Stimulated activated CD8-positive, alpha-beta memory T cell treated with anti-CD3 and anti-CD28 coated beads, Interleukin-7, amount 100 ng/mL, for 1 hour (primary cell): Measurements from ENCODE around the gene CACNA1C.
"Not testable (repeated sequence)": the region's sequence is repeated elsewhere in the genome, so short reads cannot be mapped to it uniquely, and the experiment has no call there.

ENCODE experiments used
- DNase-seq, 2 donors: peaks; one replicate each; pipeline ENCODE4 v3.0.0-alpha.2; 2020; ENCODE audit warnings: low read depth in 2 of 2

The CACNA1C gene

DNA sequence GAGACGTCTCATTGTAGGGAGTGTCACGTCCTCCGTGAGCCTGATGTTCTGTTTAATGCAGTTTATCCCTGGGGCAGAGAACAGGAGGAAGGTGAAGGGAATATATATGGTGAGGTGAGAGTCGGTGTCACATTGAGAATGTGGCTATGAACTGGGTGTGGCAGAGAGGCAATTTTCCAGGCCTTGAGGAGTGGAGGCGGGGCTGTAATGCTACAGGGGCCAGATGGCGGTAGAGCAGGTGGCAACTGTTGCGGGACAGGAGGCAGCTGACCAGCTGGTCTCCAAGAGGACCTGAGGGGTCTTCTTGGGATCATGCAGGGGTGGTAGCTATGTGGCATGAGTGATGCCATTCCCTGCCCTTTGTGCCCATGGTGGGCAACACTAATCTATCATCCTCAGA is 59.6 kb downstream of the CACNA1C start:
- no peak for DNase-seq

DNA sequence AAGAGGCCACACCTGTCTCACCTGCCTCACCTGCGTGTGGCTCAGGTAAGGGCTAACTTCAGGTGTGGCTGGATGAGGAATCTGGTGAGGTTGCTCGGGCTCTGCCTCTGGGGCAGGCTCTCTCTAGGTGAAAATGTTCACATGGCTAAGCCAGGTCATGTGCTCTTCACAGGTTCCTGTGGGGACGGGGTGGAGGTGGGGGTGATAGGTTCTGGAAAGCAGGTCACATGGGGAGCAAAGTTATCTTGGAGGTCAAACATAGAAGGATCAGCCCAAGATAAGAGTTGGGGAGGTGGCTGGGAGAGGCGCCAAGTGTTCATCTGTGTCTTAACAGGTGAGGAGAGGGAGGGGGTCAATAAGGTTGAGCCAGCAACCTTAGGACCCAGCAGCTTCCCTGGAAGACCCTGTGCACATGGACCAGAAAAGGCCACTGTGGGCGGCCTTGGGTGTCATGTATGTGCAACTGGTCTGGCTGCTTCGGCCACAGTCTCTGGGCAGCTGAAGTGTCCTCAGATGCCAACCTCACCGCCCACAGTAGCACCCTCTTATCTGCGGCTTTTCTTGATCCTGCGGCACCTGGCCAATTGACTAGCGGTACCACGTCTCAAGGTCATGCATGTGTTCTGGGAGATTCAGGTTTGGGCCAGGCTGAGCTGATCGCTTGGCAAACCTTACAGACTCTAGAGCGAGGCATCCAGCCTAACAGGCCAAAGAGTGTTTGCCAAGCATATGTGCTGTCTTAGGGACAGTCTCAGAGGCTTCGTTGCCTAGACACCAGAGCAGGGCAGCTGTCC is 60.5 kb downstream of the CACNA1C start:
- no peak for DNase-seq

DNA sequence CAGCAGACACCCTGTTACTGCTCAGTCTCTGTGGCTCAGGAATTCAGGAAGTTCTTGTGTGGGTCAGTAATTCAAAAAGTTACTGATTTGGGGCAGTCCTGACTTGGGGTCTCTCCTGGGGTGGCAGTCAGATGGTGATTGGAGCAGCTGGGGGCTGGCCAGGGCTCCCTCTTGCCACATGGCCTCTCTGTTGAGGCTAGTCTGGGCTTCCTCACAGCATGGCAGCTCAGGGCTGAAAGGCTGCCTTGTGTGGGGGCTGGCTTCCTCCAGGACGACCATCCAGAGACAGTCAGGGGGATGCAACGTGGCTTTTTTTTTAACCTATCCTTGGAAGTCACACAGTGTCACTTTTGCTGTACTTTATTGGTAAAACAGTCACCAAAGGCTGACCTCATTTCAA is 61.3 kb downstream of the CACNA1C start:
- DNase-seq, result no peak

DNA sequence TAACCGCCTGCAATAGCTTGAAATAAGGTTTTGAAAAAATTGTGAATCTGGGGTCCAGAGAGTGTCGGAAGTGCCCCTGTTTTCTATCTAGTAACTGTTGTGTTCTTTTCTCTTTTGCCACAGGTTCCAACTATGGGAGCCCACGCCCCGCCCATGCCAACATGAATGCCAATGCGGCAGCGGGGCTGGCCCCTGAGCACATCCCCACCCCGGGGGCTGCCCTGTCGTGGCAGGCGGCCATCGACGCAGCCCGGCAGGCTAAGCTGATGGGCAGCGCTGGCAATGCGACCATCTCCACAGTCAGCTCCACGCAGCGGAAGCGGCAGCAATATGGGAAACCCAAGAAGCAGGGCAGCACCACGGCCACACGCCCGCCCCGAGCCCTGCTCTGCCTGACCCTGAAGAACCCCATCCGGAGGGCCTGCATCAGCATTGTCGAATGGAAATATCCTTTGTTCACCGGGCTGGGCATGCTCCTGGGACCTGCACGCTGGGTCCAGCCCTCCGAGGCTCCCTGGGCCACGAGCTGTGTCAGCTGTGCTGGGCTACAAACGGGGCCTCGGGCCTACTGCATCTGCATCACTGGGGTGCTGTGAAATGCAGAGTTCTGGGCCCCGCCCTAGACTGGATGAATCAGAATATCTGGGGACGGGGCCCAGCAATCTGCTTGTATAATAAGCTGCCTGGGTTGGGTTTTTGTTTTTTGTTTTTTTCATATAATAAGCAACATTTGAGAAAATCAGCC is 62.5 kb downstream of the CACNA1C start:
- no peak for DNase-seq

DNA sequence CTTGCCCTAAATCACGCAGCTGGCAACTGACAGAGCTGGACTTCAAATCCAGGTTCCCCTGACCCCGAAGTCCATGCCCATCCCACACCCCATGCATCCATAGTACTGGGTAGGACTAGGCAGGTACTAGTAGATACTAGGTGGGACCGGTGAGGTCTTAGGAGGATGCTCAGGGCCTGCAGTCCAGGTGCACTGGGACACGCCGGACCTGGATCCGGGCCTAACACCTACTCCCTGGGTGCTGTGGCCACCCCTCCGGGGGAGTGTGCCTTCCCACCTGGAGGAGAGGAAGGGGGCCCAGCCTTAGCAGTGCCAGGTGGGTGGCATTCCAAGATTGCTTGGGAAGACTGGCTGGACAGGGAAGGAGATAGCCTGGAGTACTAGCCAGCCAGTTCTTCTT is 64.8 kb downstream of the CACNA1C start:
- DNase-seq, result no peak

DNA sequence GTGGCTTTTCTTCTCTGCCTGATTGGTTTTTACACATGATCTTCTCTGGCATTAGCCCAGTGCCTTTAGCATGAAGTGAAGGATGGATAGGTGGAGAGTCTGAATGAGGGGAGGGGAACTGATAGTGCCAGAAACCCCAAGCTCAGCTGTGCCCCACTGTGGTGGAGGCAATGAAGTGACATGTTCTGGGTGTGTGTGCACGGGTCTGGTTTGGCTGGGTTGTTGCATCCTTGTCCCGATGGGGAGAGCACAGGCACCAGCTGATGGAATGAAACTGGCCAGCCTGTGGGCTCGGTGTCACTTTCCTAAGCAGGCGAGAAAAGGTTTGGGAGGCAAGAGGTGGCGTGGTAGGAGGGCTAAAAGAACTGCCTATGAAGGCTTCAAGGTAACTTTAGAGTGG is 65.3 kb downstream of the CACNA1C start:
- no peak for DNase-seq

DNA sequence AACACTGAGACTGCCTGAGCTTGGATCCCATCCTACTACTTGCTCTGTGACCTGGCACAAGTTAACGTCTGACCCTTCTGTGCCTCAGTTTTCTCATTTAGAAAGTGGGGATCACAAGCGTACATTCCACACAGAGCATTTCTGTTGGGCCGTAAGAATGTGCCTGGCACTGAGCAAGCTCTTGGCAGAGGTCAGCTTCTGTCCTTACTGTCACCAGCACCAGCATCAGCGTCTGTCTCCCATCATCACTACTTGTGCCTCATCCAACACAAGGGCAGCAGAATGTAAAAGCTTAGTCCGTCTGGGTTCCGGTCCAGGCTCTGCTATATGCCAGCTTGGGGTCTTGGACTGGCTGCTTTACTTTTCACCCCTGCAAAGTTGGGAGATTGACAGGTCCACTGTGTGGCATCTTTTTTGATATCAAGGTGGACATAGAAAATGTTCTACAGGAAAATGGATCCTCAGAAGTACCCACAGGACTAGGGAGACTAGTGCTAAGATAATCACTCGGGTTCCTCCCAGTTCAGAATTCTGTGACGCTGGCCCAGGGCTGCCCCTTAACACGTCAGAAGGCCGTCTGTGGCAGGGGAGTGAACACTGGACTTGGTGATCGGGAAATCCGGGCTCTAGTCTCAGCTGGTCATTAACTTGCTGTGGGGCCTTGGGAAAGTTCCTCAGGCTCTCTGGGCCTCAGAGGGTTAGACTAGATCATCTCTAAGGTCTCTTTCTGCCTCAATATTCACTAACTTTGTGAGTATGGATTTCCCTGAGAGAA is 65.9 kb downstream of the CACNA1C start:
- DNase-seq, result no peak

DNA sequence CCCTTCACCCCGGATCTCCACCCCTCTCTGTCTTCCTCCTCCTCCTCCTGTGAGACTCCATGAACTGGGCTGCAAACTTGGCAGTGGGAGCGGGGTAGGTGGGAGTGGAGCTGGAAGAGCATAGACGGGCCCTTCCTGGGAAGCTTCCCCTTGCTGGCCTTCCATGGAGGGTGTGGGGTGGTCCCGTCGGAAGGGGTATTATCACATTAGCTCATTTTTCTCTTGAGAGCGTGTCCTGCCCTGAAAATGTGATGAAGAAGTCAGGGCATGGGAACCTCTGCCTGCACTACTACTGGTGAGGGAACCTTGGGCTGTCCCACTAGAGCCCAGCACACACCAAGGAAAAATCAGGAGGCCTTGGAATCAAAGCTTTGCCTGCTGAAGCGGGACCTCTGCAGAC is 66.5 kb downstream of the CACNA1C start:
- DNase-seq, result no peak

DNA sequence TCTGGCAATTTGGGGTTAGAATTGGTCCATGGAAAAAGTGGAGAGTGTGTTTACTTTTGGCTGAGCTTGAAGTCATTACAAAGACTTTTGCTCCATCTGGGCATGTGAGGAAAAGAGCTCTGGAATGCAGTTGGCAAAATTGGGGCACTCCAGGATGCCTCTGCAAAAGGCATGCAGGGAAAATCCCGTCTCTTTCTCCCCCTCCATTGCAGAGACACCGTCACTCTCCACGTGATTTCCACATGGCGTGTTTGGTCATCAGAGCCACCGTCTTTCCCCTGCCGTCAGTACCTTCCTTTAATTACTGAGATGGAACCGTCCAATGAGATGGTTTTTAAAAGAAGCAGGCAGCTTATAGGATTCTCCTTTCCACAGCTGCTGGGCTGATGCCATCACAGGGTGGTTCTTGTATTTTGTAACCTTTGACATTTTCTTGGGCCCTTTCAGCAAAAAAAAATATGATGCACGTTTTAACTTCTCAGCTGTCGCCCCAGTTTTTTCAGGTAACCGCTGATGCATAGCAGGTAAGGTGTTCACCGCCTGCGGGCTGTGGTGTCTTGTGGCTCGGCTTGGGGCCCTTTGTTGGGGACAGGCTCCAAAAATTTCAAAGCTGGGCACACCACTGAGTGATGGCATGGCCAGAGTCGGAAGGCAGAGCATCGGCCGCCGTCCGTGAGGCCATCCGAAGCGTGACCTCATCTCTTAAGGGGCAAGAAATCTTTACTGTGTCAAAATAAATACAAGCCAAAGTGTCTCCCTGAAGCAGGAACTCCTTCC is 68.4 kb downstream of the CACNA1C start:
- no peak for DNase-seq

DNA sequence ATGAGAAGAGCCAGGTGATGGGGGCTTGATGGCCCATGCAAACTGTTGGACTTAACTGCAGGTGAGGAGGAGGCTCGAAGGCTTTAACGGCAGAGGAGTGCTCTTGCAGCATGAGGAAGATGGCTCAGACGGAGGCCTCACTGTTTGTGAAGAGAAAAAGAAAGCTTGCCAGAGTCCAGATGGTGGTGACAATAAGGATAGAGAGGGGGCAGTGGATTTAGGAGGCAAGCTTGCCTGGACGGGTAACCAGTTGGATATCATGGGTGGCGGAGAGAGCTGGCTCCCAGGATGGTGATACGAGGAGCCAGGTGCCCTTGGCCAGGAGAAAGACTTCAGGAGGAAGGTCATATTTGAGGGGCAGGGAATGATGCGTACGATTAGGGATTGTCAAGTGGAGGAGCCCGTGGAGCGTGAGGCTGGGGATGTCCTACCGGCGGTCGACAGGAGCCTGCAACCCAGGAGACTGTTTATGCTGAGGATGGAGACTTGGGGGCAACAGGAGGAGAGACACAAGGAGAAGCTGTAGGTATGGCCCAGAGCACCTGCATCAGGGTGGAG is 71.8 kb downstream of the CACNA1C start:
- DNase-seq, result no peak

DNA sequence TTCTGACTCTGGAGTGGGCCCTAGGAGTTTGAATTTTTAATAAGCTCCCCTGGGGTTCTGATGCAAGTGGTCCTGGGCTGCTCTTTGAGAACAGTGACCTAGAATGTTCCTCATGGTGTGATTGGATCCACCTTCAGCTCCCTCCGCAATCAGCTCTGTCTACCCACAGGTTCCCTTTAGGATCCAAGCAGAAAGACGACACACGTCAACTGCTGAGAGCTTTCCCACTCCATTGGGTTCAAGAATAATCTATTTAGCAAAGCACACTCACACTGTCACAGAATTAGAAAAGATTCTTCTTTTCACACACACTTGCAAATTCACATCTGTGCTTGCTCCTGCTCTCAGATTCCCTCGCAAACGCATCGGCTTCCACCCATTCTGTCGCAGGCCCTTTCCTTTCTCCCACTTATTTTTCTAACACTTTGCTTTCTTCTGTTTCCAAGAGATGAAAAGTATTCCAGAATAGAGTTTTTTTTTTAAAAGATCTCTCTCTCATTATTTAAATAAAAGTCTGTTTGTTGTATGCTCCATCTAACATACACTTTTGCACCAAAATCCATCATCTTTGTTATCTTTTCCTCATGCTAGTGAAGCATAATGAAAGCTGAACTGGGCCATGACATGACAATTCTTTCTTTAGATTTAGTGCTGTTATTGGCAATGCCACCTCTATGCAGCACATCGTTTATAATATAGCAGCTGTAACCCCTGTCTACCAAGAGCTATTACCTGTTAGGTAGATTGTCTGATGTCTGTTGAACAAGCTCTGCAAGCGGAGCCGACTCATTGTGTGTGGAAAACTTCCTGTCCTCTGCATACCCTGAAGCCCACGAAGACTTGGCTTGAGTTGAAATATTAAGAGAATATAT is 73.1 kb downstream of the CACNA1C start:
- DNase-seq, result no peak

DNA sequence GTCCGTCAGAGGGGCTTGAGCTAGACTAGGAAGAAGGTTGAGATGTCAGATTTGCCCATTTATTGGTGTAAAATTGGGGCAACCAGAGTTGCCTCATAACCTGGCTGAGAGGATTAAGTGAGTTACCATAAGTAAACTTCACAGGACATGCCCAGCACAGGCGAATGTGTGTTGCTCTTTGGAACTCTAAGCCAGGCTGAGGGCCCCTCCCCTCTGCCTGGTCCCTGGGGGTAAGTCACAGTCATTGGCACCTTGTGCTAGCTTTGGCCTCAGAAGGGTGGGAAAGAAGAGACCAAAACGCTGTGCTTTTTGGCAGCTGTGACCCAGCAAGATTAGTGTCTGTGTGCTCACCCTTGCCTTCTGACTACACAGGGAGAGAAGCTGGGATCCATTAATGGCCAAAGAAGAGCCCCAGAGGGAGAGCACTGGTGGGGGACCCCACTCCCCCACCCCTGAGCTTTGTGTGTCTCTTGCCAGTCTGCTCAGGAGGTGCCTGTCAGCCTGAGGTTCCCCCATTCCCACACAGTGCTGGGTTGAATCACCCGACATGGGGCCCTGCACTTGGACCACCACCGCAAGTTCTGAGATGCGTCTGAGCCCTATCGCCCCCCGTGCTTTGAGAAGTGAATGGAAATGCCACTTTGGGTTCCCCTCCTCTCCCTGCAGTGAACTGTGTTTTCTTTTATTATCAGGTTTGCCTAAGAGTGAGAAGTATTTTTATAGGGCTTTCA is 74.1 kb downstream of the CACNA1C start:
- DNase-seq, result no peak

DNA sequence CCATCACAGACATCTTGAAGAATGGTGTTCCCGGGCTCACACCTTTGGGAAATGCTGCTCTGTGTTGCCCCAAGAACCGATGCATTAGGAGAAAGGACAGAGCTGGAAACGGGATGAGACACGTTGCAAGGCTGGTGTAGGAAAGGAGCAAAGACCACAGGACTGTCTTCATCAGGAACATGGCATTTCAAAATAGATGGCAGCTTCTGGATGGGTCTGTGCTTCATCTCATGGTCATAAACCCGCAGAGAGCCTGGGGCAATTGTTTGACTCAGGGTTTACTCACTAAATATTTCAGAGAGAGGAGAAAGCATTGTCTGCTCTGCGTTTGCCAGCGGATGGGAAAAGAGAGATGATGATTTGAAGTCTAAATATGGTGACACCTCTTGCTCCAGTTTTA is 76.3 kb downstream of the CACNA1C start:
- DNase-seq, result no peak

DNA sequence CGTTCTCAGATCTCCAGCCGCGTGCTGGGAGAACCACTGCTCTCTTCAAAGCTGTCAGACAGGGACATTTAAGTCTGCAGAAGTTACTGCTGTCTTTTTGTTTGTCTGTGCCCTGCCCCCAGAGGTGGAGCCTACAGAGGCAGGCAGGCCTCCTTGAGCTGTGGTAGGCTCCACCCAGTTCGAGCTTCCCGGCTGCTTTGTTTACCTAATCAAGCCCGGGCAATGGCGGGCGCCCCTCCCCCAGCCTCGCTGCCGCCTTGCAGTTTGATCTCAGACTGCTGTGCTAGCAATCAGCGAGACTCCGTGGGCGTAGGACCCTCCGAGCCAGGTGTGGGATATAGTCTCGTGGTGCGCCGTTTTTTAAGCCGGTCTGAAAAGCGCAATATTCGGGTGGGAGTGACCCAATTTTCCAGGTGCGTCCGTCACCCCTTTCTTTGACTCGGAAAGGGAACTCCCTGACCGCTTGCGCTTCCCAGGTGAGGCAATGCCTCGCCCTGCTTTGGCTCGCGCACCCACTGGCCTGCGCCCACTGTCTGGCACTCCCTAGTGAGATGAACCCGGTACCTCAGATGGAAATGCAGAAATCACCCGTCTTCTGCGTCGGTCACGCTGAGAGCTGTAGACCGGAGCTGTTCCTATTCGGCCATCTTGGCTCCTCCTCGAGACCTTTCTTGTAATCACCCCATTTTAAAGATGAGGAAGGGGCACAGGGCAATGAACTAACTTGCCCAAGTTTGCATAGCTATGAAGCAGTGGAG is 83.1 kb downstream of the CACNA1C start:
- DNase-seq, result not testable (repeated sequence)

DNA sequence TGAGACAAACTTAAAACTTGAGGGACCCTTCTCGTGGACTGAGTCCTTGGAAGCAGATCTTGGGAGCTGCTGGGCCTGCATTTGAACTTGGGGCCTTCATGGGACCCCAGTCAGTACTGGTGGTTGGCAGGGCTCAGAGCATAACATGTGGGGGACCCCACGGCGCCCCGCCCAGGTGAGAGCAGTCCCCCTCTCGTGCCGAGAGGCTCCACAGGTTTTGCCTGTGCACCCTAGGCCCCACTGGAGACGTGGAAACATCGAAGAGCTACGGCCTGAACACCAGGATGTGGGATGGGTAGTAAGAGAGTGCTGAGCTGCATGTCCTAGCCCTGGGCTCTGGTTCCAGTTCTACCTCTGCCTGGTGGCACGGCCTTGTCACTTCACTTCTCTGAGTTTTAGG is 84.1 kb downstream of the CACNA1C start:
- DNase-seq, result no peak

DNA sequence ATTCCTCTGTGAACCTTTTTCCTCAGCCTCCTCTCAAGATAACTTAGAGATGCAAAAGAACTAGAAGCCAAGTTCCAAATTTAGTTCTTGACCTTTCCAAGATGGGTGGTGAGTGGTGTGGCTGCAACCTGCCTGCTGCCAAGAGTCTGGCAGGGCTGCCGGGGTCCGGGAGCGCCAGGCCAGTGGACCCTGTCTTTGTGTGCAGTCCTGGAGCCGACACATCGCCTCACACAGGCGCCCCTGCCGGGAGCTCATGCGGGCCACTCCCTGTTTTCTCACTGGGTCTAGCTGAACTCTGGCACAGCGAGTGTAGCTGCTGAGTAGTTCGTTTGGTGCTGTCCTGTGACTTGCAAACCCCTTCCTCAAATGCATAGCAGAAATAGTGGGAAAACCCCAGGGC is 84.9 kb downstream of the CACNA1C start:
- no peak for DNase-seq

DNA sequence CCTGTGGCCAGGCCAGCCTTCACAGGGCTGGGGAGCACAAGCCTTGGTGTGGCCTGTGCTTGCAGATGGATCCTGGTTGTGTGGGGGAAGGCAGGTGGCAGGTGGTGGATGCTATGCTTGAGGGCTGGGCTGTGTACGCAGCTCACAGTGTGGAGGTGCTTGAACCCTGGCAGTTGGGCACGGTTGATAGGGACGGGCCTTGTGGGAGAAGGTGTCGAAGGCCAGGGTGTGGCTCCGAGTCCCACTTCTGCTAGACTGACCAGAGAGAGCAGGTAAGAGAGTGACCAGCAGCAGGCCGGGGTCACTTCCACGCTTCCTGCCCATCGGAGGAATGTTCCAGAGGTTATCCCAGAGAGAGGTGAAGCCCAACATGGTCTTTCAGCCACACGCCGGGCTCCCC is 85.5 kb downstream of the CACNA1C start:
- DNase-seq, result no peak

DNA sequence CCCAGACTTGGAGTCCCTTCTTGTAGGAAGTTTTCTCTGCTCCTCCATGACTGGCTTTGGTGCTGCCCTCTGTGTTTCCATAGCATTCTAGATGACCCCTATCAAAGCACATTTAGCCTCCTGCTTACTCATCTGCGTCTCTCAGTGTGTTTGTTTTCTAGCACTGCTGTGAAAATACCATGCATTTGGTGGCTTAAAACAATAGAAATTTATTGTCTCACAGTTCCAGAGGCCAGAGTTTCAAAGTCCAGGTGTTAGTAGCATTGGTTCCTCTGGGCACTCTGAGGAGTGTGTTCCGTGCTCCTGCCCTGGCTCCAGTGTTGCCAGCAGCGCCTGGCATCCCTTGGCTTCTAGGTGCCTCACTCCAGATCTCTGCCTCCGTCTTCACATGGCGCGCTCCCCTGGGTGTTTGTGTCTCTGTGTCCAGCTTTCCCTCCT is 86.1 kb downstream of the CACNA1C start:
- DNase-seq, result no peak

DNA sequence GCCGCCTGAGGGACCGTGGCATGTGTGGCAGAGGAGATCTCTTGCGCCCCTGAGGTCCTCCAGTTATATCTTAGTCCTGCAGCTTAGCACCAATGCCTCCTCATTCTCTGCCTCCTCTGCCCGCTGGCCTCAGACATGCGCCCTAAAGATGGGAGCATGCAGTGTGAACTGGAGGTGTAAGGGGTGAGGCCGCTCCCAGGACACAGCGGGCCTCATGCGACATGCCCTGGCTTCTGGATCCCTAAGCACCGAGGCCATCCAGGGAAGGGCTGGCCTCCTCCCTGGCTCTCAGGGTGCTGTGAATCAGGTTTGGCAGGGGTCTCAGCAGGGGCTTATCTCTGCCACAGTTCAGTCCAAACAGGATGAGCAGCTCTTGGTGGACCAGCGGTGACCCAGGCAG is 86.9 kb downstream of the CACNA1C start:
- DNase-seq, result no peak
